ENCODE results near the gene CD69.
"Not testable (repeated sequence)": the region's sequence is repeated elsewhere in the genome, so short reads cannot be mapped to it uniquely, and the experiment has no call there.

The CD69 gene

GRCh38 chr12:9741726-9742125, 19.0 kb downstream of the CD69 start:
- in situ Hi-C loops (cut with HindIII; ENCODE audit: low sequenced_read_pairs): no loop called here
- DNase-seq (ENCODE audit: low read depth, low spot score): no peak
- H3K4me3 ChIP-seq (ENCODE audit: low read depth, low read length): no peak overlapping the region
- TF ChIP-seq CTCF (IDR thresholded peaks at IDR 0.05; ENCODE audit: low read depth, low read length): no peak

GRCh38 chr12:9740106-9740750, 20.5 kb downstream of the CD69 start:
- H3K4me3 ChIP-seq (ENCODE audit: low read depth, low read length): peak overlapping the region; percentile 10
- DNase-seq (ENCODE audit: low read depth, low spot score): no peak
- in situ Hi-C loops (cut with HindIII; ENCODE audit: low sequenced_read_pairs): no loop called here
- TF ChIP-seq CTCF (IDR thresholded peaks at IDR 0.05; ENCODE audit: low read depth, low read length): no peak

- DNase-seq (ENCODE audit: low read depth, low spot score); in situ Hi-C loops (cut with HindIII; ENCODE audit: low sequenced_read_pairs): not testable (repeated sequence)
- H3K4me3 ChIP-seq (ENCODE audit: low read depth, low read length): peak overlapping the region; percentile 10
These were observed 21.1 kb downstream of the CD69 start for GRCh38 chr12:9739404-9740105.

- DNase-seq (ENCODE audit: low read depth, low spot score); in situ Hi-C loops (cut with HindIII; ENCODE audit: low sequenced_read_pairs); H3K4me3 ChIP-seq (ENCODE audit: low read depth, low read length): not testable (repeated sequence)
These were observed 21.8 kb downstream of the CD69 start for GRCh38 chr12:9738905-9739304.

- in situ Hi-C loops (cut with HindIII; ENCODE audit: low sequenced_read_pairs): no loop called here
- no peak for DNase-seq (ENCODE audit: low read depth, low spot score)
- H3K4me3 ChIP-seq (ENCODE audit: low read depth, low read length): no peak overlapping the region
- no peak for TF ChIP-seq CTCF (IDR thresholded peaks at IDR 0.05; ENCODE audit: low read depth, low read length)
These were observed 23.6 kb downstream of the CD69 start for GRCh38 chr12:9736936-9737705.

- in situ Hi-C loops (cut with HindIII; ENCODE audit: low sequenced_read_pairs): no loop called here
- H3K4me3 ChIP-seq (ENCODE audit: low read depth, low read length): no peak overlapping the region
- no peak for DNase-seq (ENCODE audit: low read depth, low spot score)
- TF ChIP-seq CTCF (IDR thresholded peaks at IDR 0.05; ENCODE audit: low read depth, low read length): no peak
These were observed 25.1 kb downstream of the CD69 start for GRCh38 chr12:9735601-9736000.

- in situ Hi-C loops (cut with HindIII; ENCODE audit: low sequenced_read_pairs): no loop called here
- no peak within 1 kb of the TSS for H3K4me3 ChIP-seq (ENCODE audit: low read depth, low read length)
These were observed 27.7 kb downstream of the CD69 start, which contains the start of gene CLECL1 for GRCh38 chr12:9732921-9733461. Gene CLECL1, minus strand, starts transcription at chr12:9733097.

More at GRCh38 chr12:9732921-9733461, 27.7 kb downstream of the CD69 start, which contains the start of gene CLECL1:
- no peak for TF ChIP-seq CTCF (IDR thresholded peaks at IDR 0.05; ENCODE audit: low read depth, low read length)
- DNase-seq (ENCODE audit: low read depth, low spot score): no peak

Data from astrocyte of the spinal cord (primary cell).